CD14-positive monocyte (primary cell): Measurements from ENCODE around the gene TTC16. TPM values are rescaled to one million over a fixed set of nuclear protein-coding genes. Genes with fewer than 3 reads are reported as not detected.

Source experiments
- DNase-seq, 3 donors: peaks; one replicate each; pipeline ENCODE4 v3.0.0-alpha.2; 2011 to 2022
- H2AFZ ChIP-seq: 2 replicates; pipeline ENCODE4 v1.6.0; 2012; ENCODE audit warnings: mild to moderate bottlenecking, low read depth, low read length, inconsistent platforms; ENCODE audit not compliant: insufficient read depth, poor library complexity, severe bottlenecking
- H3K27ac ChIP-seq, 2 donors: 1 replicate in 1 of 2; 2 replicates in 1 of 2; pipeline ENCODE4 v1.5.1; 2012 to 2013; ENCODE audit warnings: low read length in 2 of 2, control low read depth in 1 of 2, inconsistent platforms in 1 of 2, low read depth in 1 of 2, mild to moderate bottlenecking in 1 of 2
- H3K27me3 ChIP-seq, 2 donors: one replicate each; pipeline versions ENCODE4 v1.6.0 to v1.6.1; 2011 to 2013; ENCODE audit warnings: low read length in 2 of 2; ENCODE audit not compliant: control insufficient read depth in 2 of 2, insufficient read depth in 2 of 2
- H3K36me3 ChIP-seq, 2 donors: replicated peaks in 1 of 2; 1 replicate in 1 of 2; 2 replicates in 1 of 2; pipeline versions ENCODE4 v1.5.1 to v1.6.1; 2012 to 2013; ENCODE audit warnings: low read length in 2 of 2, control low read depth in 1 of 2, inconsistent platforms in 1 of 2, mild to moderate bottlenecking in 1 of 2; ENCODE audit not compliant: insufficient read depth in 2 of 2, control insufficient read depth in 1 of 2
- H3K4me1 ChIP-seq, 2 donors: 1 replicate in 1 of 2; 2 replicates in 1 of 2; pipeline versions ENCODE4 v1.5.1 to v1.6.1; 2012 to 2013; ENCODE audit warnings: low read length in 2 of 2, control low read depth in 1 of 2, inconsistent platforms in 1 of 2, mild to moderate bottlenecking in 1 of 2, moderate library complexity in 1 of 2; ENCODE audit not compliant: insufficient read depth in 2 of 2, control insufficient read depth in 1 of 2
- H3K4me2 ChIP-seq: replicated peaks from 2 replicates; pipeline ENCODE3; 2012; ENCODE audit warnings: low read length, moderate library complexity, mild to moderate bottlenecking; ENCODE audit not compliant: poor library complexity, severe bottlenecking; ENCODE audit errors: extremely low read depth
- H3K4me3 ChIP-seq, 3 experiments: fragments of 200-600 bp in 1 of 3; sonication (generic) in 1 of 3; replicated peaks in 1 of 3; 1 replicate in 2 of 3; 2 replicates in 1 of 3; pipeline ENCODE4 v1.5.1; 2011 to 2013; ENCODE audit warnings: low read length in 3 of 3, mild to moderate bottlenecking in 3 of 3, control low read depth in 2 of 3, low read depth in 2 of 3, inconsistent platforms in 1 of 3, moderate library complexity in 1 of 3
- H3K79me2 ChIP-seq: 2 replicates; pipeline ENCODE4 v1.6.0; 2012; ENCODE audit warnings: mild to moderate bottlenecking, control low read depth, inconsistent platforms, low read length, moderate library complexity; ENCODE audit not compliant: insufficient read depth
- H3K9ac ChIP-seq: 2 replicates; pipeline ENCODE4 v1.6.0; 2017; ENCODE audit warnings: low read length, mild to moderate bottlenecking; ENCODE audit not compliant: insufficient read depth, poor library complexity, severe bottlenecking
- H3K9me3 ChIP-seq, 2 donors: replicated peaks in 1 of 2; 1 replicate in 1 of 2; 2 replicates in 1 of 2; pipeline versions ENCODE4 v1.5.1 to v1.6.1; 2012 to 2013; ENCODE audit warnings: low read length in 2 of 2, control low read depth in 1 of 2; ENCODE audit not compliant: control insufficient read depth in 1 of 2, insufficient read depth in 1 of 2
- H4K20me1 ChIP-seq: 2 replicates; pipeline ENCODE4 v1.6.0; 2012; ENCODE audit warnings: mild to moderate bottlenecking, low read length, control low read depth, moderate library complexity; ENCODE audit not compliant: insufficient read depth
- H3K27ac Mint-ChIP-seq, 7 donors: one replicate each; pipeline ENCODE4 v1.8.0; 2020; ENCODE audit warnings: mild to moderate bottlenecking in 7 of 7, mixed read lengths in 7 of 7, moderate library complexity in 6 of 7, inconsistent platforms in 2 of 7
- H3K27me3 Mint-ChIP-seq, 3 donors: one replicate each; pipeline ENCODE4 v1.8.0; 2021 to 2022; ENCODE audit warnings: low read depth in 3 of 3, mild to moderate bottlenecking in 3 of 3, mixed read lengths in 3 of 3, moderate library complexity in 3 of 3, inconsistent platforms in 1 of 3
- H3K36me3 Mint-ChIP-seq, 2 donors: one replicate each; pipeline ENCODE4 v1.8.0; 2020; ENCODE audit warnings: mixed read lengths in 2 of 2, inconsistent platforms in 1 of 2, mild to moderate bottlenecking in 1 of 2
- H3K4me1 Mint-ChIP-seq: one replicate; pipeline ENCODE4 v1.8.0; 2020; ENCODE audit warnings: mild to moderate bottlenecking, mixed read lengths
- H3K4me3 Mint-ChIP-seq, 2 donors: one replicate each; pipeline ENCODE4 v1.8.0; 2020; ENCODE audit warnings: mild to moderate bottlenecking in 2 of 2, mixed read lengths in 2 of 2, moderate library complexity in 1 of 2
- H3K9me3 Mint-ChIP-seq, 7 donors: one replicate each; pipeline ENCODE4 v1.8.0; 2020 to 2022; ENCODE audit warnings: mixed read lengths in 7 of 7, mild to moderate bottlenecking in 6 of 7, moderate library complexity in 6 of 7, inconsistent platforms in 2 of 7
- CTCF ChIP-seq: fragments of 200-600 bp; IDR thresholded peaks from one replicate; pipeline ENCODE4 v1.8.0; 2022; ENCODE audit warnings: antibody characterized with exemption, mild to moderate bottlenecking
- WGBS: methylation state at CpG from one replicate; pipeline ENCODE4 v1.1.5; 2013; ENCODE audit warnings: missing lambda C conversion rate; ENCODE audit not compliant: insufficient coverage; 5-methylcytosine and 5-hydroxymethylcytosine counted together
- intact Hi-C, 2 donors: fragments of 100-400 bp; cut with micrococcal nuclease; formaldehyde crosslinking; loops; one replicate each; pipeline versions ENCODE4 v1.15.0 to v1.15.1; 2023
- polyA plus RNA-seq, 3 donors: library from polyadenylated mRNA; depleted of rRNA in 1 of 3; unstranded in 2 of 3; stranded (reverse) in 1 of 3; fragments of 300-500 nt in 2 of 3; fragments of >200 nt in 1 of 3; fragmentation: Illumina TruSeq in 2 of 3; gene quantifications; 1 replicate in 2 of 3; 2 replicates in 1 of 3; pipeline ENCODE4 v1.2.3, GENCODE V29; 2012 to 2021

TTC16 gene
- polyA plus RNA-seq, 3 donors, result 0.04 TPM; not detected in 2

- Histone ChIP-seq H3K36me3 (peaks cover 37 to 56% of the 10 kb centered on the region in 2 donors), H3K4me3 (peak within 1 kb of the TSS; percentile 46 to 76 (median 54)), H3K27ac (peak within 1 kb of the TSS; percentile 76 to 90), H4K20me1 (peaks cover 61% of the 10 kb centered on the region), H3K27me3 (no peaks in the 10 kb centered on the region), H3K79me2 (no peaks in the 10 kb centered on the region), H2AFZ (peak within 1 kb of the TSS; percentile 55), H3K4me1 (peaks cover 19 to 25% of the 10 kb centered on the region in 2 donors), H3K9me3 (no peaks in the 10 kb centered on the region), H3K4me2 (peak within 1 kb of the TSS; percentile 74), H3K9ac (peak within 1 kb of the TSS; percentile 95)
- peak; percentile 97 to 99 (median 98) for DNase-seq
- Mint-ChIP-seq H3K27me3 (peaks cover 0 to 3% (median 0%) of the 10 kb centered on the region in 3 donors), H3K9me3 (peaks cover 0 to 1% (median 0%) of the 10 kb centered on the region in 7 donors), H3K4me1 (peaks cover 17% of the 10 kb centered on the region), H3K36me3 (peaks cover 36 to 60% of the 10 kb centered on the region in 2 donors), H3K27ac (peak within 1 kb of the TSS; percentile 90 to 95 (median 93)), H3K4me3 (peak within 1 kb of the TSS; percentile 75 to 81)
- intact Hi-C loops, result loop anchor here (1.0 to 5.0 kb wide), 8 partner anchors 36 to 230 kb away; partner anchors contain the start of gene ST6GALNAC4 (in 1 of the 2)
- under 1% methylated on average over 74 of the region's 76 CpGs for WGBS
- peak; percentile 82 for TF ChIP-seq CTCF
These were observed 19.1 kb downstream of the TTC16 start, which contains the start of gene TOR2A for GRCh38 chr9:127734747-127735529. TSS of gene TOR2A (minus strand) at chr9:127735294. CDS start at chr9:127735270, 24 bp downstream.

- Histone ChIP-seq H3K9me3 (no peaks in the 10 kb centered on the region), H2AFZ (no peak overlapping the region), H3K9ac (no peak overlapping the region), H3K79me2 (no peaks in the 10 kb centered on the region), H3K27ac (peak overlapping the region; percentile 65 to 90), H3K4me2 (peak overlapping the region; percentile 74), H3K36me3 (peaks cover 43 to 58% of the 10 kb centered on the region in 2 donors), H4K20me1 (peaks cover 68% of the 10 kb centered on the region), H3K4me3 (no peak overlapping the region), H3K4me1 (peaks cover 19 to 25% of the 10 kb centered on the region in 2 donors), H3K27me3 (no peaks in the 10 kb centered on the region)
- Mint-ChIP-seq H3K27ac (peak overlapping the region; percentile 90 to 95 (median 93)), H3K9me3 (peaks cover 0 to 1% (median 0%) of the 10 kb centered on the region in 7 donors), H3K4me1 (peaks cover 17% of the 10 kb centered on the region), H3K4me3 (peak overlapping the region in 1 of 2 donors; percentile 81), H3K36me3 (peaks cover 38 to 60% of the 10 kb centered on the region in 2 donors), H3K27me3 (peaks cover 0 to 3% (median 0%) of the 10 kb centered on the region in 3 donors)
- TF ChIP-seq CTCF, result peak; percentile 1
- DNase-seq, result peak in 1 of 3 donors; percentile 18
- intact Hi-C loops, result loop anchor here (1.0 to 5.0 kb wide), 6 partner anchors 35 to 184 kb away; partner anchors contain the start of gene ST6GALNAC4 (in 1 of the 2)
- 47% methylated on average over 11 of the region's 15 CpGs for WGBS
These were observed 19.8 kb downstream of the TTC16 start for GRCh38 chr9:127735530-127736185.
